HCT116 (cell line): Measurements from ENCODE around the gene RNU5B-1. TPM values are rescaled to one million over a fixed set of nuclear protein-coding genes. Genes with fewer than 3 reads are reported as not detected.

Experiments
- ATAC-seq: fragments of 200-7000 bp; cut with Tn5 transposase; 2 replicates; pipeline ENCODE4 v1.9.1; 2020; ENCODE audit warnings: mild to moderate bottlenecking, moderate library complexity
- BruUV-seq: library from RNA; stranded (reverse); fragments of 400-500 nt; replicated peaks from 2 replicates; lab custom pipeline; 2021; lab: Mats Ljungman, UMichigan
- CTCF ChIA-PET: fragments of 300-600 bp; sonication (Branson Sonifier 250); formaldehyde crosslinking; loops from one replicate; lab custom pipeline; 2021; ENCODE audit warnings: antibody characterized with exemption; lab: Charles Lee
- POLR2A ChIA-PET: fragments of 300-600, 350-600 bp; sonication (Branson Sonifier 250); formaldehyde crosslinking; loops from one replicate; lab custom pipeline; 2021; ENCODE audit warnings: antibody characterized with exemption; lab: Charles Lee
- RAD21 ChIA-PET, 2 experiments: fragments of 300-600 bp; sonication (Branson Sonifier 250); formaldehyde crosslinking; loops; one replicate each; lab custom pipeline; 2023; ENCODE audit warnings: low total read pairs in 2 of 2; ENCODE audit not compliant: uncharacterized antibody in 2 of 2, unreplicated experiment in 2 of 2, low non-redundant PET in 1 of 2; lab: Charles Lee
- DNase-seq: peaks from one replicate; pipeline ENCODE4 v3.0.0-alpha.2; 2010; ENCODE audit warnings: low read depth, low spot score
- H2AFZ ChIP-seq: fragments of 200-600 bp; shearing (Covaris generic), sonication (generic); 2 replicates; pipeline ENCODE4 v1.6.1; 2017; ENCODE audit warnings: low read depth, mixed run types, mixed read lengths, antibody characterized with exemption, low read length; ENCODE audit not compliant: poor library complexity, severe bottlenecking
- H3K27ac ChIP-seq: 2 replicates; pipeline ENCODE4 v1.5.1; 2012; ENCODE audit warnings: low read depth, low read length
- H3K27me3 ChIP-seq: fragments of 200-600 bp; sonication (generic); 2 replicates; pipeline ENCODE4 v1.6.1; 2016; ENCODE audit warnings: mixed run types, low read length, mixed read lengths; ENCODE audit not compliant: insufficient read depth
- H3K36me3 ChIP-seq, 2 experiments: fragments of 200-500 bp in 1 of 2; fragments of 200-600 bp in 1 of 2; sonication (Bioruptor generic) in 1 of 2; sonication (generic) in 1 of 2; 2 replicates each; pipeline versions ENCODE4 v1.5.1 to v1.6.1; 2014 to 2016; ENCODE audit warnings: low read length in 2 of 2, inconsistent platforms in 1 of 2, mixed read lengths in 1 of 2, mixed run types in 1 of 2; ENCODE audit not compliant: insufficient read depth in 2 of 2, control insufficient read depth in 1 of 2
- H3K4me1 ChIP-seq, 2 experiments: fragments of 200-600 bp in 1 of 2; sonication (generic) in 1 of 2; 2 replicates each; pipeline versions ENCODE4 v1.5.1 to v1.6.1; 2012 to 2017; ENCODE audit warnings: low read length in 2 of 2, inconsistent platforms in 1 of 2, mild to moderate bottlenecking in 1 of 2, mixed read lengths in 1 of 2, mixed run types in 1 of 2, moderate library complexity in 1 of 2; ENCODE audit not compliant: insufficient read depth in 2 of 2, control insufficient read depth in 1 of 2
- H3K4me2 ChIP-seq: fragments of 200-600 bp; sonication (generic); 2 replicates; pipeline ENCODE4 v1.6.1; 2017; ENCODE audit warnings: mixed run types, low read length, mixed read lengths
- H3K4me3 ChIP-seq, 2 experiments: fragments of 200-600 bp in 1 of 2; sonication (generic) in 1 of 2; replicated peaks in 1 of 2; 2 replicates each; pipeline ENCODE4 v1.5.1; 2011 to 2016; ENCODE audit warnings: low read length in 2 of 2, control low read depth in 1 of 2, low read depth in 1 of 2, mild to moderate bottlenecking in 1 of 2, mixed read lengths in 1 of 2, mixed run types in 1 of 2
- H3K79me2 ChIP-seq: fragments of 200-600 bp; sonication (generic); 2 replicates; pipeline ENCODE4 v1.6.1; 2017; ENCODE audit warnings: mild to moderate bottlenecking, mixed run types, low read length, moderate library complexity, mixed read lengths; ENCODE audit not compliant: insufficient read depth
- H3K9ac ChIP-seq: fragments of 200-600 bp; sonication (generic); 2 replicates; pipeline ENCODE4 v1.6.1; 2016; ENCODE audit warnings: low read length, mixed read lengths
- H3K9me2 ChIP-seq: fragments of 200-600 bp; sonication (generic), shearing (Covaris generic); 2 replicates; pipeline ENCODE4 v1.6.1; 2017; ENCODE audit warnings: mixed run types, mild to moderate bottlenecking, moderate library complexity; ENCODE audit not compliant: insufficient read depth
- H3K9me3 ChIP-seq, 2 experiments: fragments of 200-500 bp in 1 of 2; fragments of 200-600 bp in 1 of 2; sonication (Bioruptor generic) in 1 of 2; sonication (generic) in 1 of 2; 2 replicates each; pipeline ENCODE4 v1.6.1; 2014 to 2017; ENCODE audit warnings: low read length in 2 of 2, mixed read lengths in 2 of 2, inconsistent platforms in 1 of 2, low read depth in 1 of 2, mild to moderate bottlenecking in 1 of 2, mixed run types in 1 of 2, moderate library complexity in 1 of 2; ENCODE audit not compliant: control insufficient read depth in 1 of 2, insufficient read depth in 1 of 2
- H4K20me1 ChIP-seq: fragments of 200-600 bp; sonication (generic), shearing (Covaris generic); 2 replicates; pipeline ENCODE4 v1.6.1; 2017; ENCODE audit warnings: mixed run types, mild to moderate bottlenecking, moderate library complexity; ENCODE audit not compliant: insufficient read depth
- CEBPB ChIP-seq: IDR thresholded peaks from 2 replicates; pipeline ENCODE4 v1.6.1; 2012; ENCODE audit warnings: low read depth
- EGR1 ChIP-seq: IDR thresholded peaks from 2 replicates; pipeline ENCODE4 v1.6.1; 2012; ENCODE audit warnings: low read depth
- EZH2 ChIP-seq: fragments of 200-600 bp; sonication (generic); IDR thresholded peaks from 2 replicates; pipeline ENCODE4 v1.6.1; 2017; ENCODE audit warnings: antibody characterized with exemption, mixed run types
- EZH2phosphoT487 ChIP-seq: fragments of 200-600 bp; IDR thresholded peaks from 2 replicates; pipeline ENCODE4 v1.6.1; 2018; ENCODE audit warnings: antibody characterized with exemption, borderline replicate concordance
- FOSL1 ChIP-seq: IDR thresholded peaks from 2 replicates; pipeline ENCODE4 v1.6.1; 2012; ENCODE audit warnings: low read depth
- JUND ChIP-seq: IDR thresholded peaks from 2 replicates; pipeline ENCODE4 v1.6.1; 2012
- MAX ChIP-seq: IDR thresholded peaks from 2 replicates; pipeline ENCODE4 v1.6.1; 2012
- REST ChIP-seq: IDR thresholded peaks from 2 replicates; pipeline ENCODE4 v1.6.1; 2012; ENCODE audit warnings: low read depth
- SIN3A ChIP-seq: IDR thresholded peaks from 2 replicates; pipeline ENCODE4 v1.6.1; 2012; ENCODE audit warnings: low read depth
- SRF ChIP-seq: IDR thresholded peaks from 2 replicates; pipeline ENCODE4 v1.6.1; 2012; ENCODE audit warnings: low read depth
- YY1 ChIP-seq: IDR thresholded peaks from 2 replicates; pipeline ENCODE4 v1.6.1; 2011; ENCODE audit warnings: low read length, low read depth, moderate library complexity, mild to moderate bottlenecking; ENCODE audit not compliant: insufficient replicate concordance; ENCODE audit errors: extremely low read depth
- ZBTB33 ChIP-seq: IDR thresholded peaks from 2 replicates; pipeline ENCODE4 v1.6.1; 2011; ENCODE audit warnings: mild to moderate bottlenecking, low read length, moderate library complexity; ENCODE audit not compliant: insufficient replicate concordance; ENCODE audit errors: extremely low read depth
- ZFX ChIP-seq: fragments of 450-650 bp; IDR thresholded peaks from 2 replicates; pipeline ENCODE4 v1.6.1; 2017
- intact Hi-C: fragments of 100-400 bp; cut with micrococcal nuclease; formaldehyde crosslinking; loops from 2 replicates; pipeline ENCODE4 v1.10.0; 2022
- total RNA-seq: library from RNA; stranded (reverse); gene quantifications from one replicate; pipeline ENCODE4 v1.2.1, GENCODE V29; 2021; ENCODE audit not compliant: unreplicated experiment

The RNU5B-1 gene
- total RNA-seq, 1 experiment from 2014 or later = not detected

GRCh38 chr15:65339416-65339815, 34.9 kb downstream of the RNU5B-1 start:
- Histone ChIP-seq H3K27ac (no peak overlapping the region), H3K9me2 (no peaks in the 10 kb centered on the region), H2AFZ (no peak overlapping the region), H4K20me1 (no peaks in the 10 kb centered on the region), H3K79me2 (no peaks in the 10 kb centered on the region), H3K9ac (no peak overlapping the region), H3K4me1 (0 out of 4 replicates have a peak, but pooled peaks cover 0 to 4% of the 10 kb centered on the region in 2 experiments), H3K9me3 (no peaks in the 10 kb centered on the region), H3K36me3 (no peaks in the 10 kb centered on the region), H3K4me2 (no peak overlapping the region), H3K4me3 (no peak overlapping the region), H3K27me3 (no peaks in the 10 kb centered on the region; the same call in 1 of the 2 replicates)
- POLR2A ChIA-PET = no interaction called here
- DNase-seq (no peak), ATAC-seq (no peak)
- TF ChIP-seq ZBTB33 (no peak), MAX (no peak), JUND (no peak), FOSL1 (no peak), SRF (no peak)
- intact Hi-C loops = no loop called here
- RAD21 ChIA-PET = no interaction called here
- CTCF ChIA-PET = no interaction called here
- no TSS peak for BruUV-seq

GRCh38 chr15:65339920-65340319, 35.4 kb downstream of the RNU5B-1 start:
- Histone ChIP-seq H3K4me3 (no peak overlapping the region), H3K9ac (no peak overlapping the region), H4K20me1 (no peaks in the 10 kb centered on the region), H3K27ac (no peak overlapping the region), H2AFZ (no peak overlapping the region), H3K27me3 (no peaks in the 10 kb centered on the region; the same call in 1 of the 2 replicates), H3K4me2 (no peak overlapping the region), H3K36me3 (no peaks in the 10 kb centered on the region), H3K9me2 (no peaks in the 10 kb centered on the region), H3K4me1 (0 out of 4 replicates have a peak, but pooled peaks cover 0 to 4% of the 10 kb centered on the region in 2 experiments), H3K79me2 (no peaks in the 10 kb centered on the region), H3K9me3 (no peaks in the 10 kb centered on the region)
- no TSS peak for BruUV-seq
- ChIA-PET RAD21 (no interaction called here), POLR2A (no interaction called here), CTCF (no interaction called here)
- intact Hi-C loops = no loop called here
- no peak for ATAC-seq
- DNase-seq = no peak
- TF ChIP-seq YY1 = no peak
- TF ChIP-seq EZH2phosphoT487 = no peak
- TF ChIP-seq ZBTB33 = no peak
- no peak for TF ChIP-seq SIN3A
- TF ChIP-seq ZFX = no peak
- no peak for TF ChIP-seq FOSL1
- no peak for TF ChIP-seq EGR1
- TF ChIP-seq CEBPB = no peak
- TF ChIP-seq SRF = no peak
- TF ChIP-seq REST = no peak
- TF ChIP-seq EZH2 = no peak
